Measurements from ENCODE around the gene PPP3CB. TPM values are rescaled to one million over a fixed set of nuclear protein-coding genes. Genes with fewer than 3 reads are reported as not detected.

Gene PPP3CB
- total and polyA plus RNA-seq, 2 donors (not counting 1 experiment from before 2014, with no cell fraction given), result 15.9 to 51.2 TPM

DNA sequence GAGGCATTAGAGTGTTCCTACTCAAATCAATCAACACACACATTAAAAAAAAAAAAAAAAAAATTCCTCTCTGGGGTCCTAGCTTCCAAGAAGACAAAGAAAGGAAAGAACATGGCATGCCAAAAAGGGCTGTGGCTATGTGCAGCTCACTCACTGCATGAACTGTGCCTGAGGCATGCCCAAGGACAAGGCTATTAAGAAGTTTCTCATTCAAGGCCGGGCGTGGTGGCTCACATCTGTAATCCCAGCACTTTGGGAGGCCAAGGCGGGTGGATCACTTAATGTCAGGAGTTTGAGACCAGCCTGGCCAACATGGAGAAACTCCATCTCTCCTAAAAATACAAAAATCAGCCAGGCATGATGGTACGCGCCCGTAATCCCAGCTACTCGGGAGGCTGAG, 41.9 kb upstream of the PPP3CB start:
- Histone ChIP-seq H3K36me3 (replicated peaks in 1 of 2; ENCODE audit: control extremely low read depth in 1 of 2, control insufficient read depth in 1 of 2, extremely low read depth in 1 of 2, insufficient read depth in 2 of 2, low read length in 1 of 2) (no peaks in the 10 kb centered on the region), H3K4me1 (ENCODE audit: control insufficient read depth in 2 of 2, insufficient read depth in 2 of 2, low read length in 2 of 2) (no peaks in the 10 kb centered on the region), H3K79me2 (ENCODE audit: control insufficient read depth, insufficient read depth, low read length) (no peaks in the 10 kb centered on the region), H3K4me2 (replicated peaks; ENCODE audit: low read depth, low read length, poor library complexity, severe bottlenecking) (no peak overlapping the region), H4K20me1 (ENCODE audit: control insufficient read depth, insufficient read depth, low read length, poor library complexity, severe bottlenecking) (no peaks in the 10 kb centered on the region), H3K9me3 (ENCODE audit: control extremely low read depth in 1 of 3, control insufficient read depth in 2 of 3, insufficient read depth in 1 of 3, low read length in 2 of 3) (no peaks in the 10 kb centered on the region), H3K9ac (ENCODE audit: low read length) (no peak overlapping the region), H3K4me3 (ENCODE audit: control extremely low read depth in 1 of 5, extremely low read depth in 1 of 5, insufficient read depth in 1 of 5, low read depth in 2 of 5, low read length in 4 of 5) (no peak overlapping the region), H2AFZ (ENCODE audit: insufficient read depth, low read depth, low read length, poor library complexity, severe bottlenecking) (no peak overlapping the region), H3K27me3 (replicated peaks in 1 of 4; ENCODE audit: control extremely low read depth in 1 of 4, control insufficient read depth in 3 of 4, insufficient read depth in 4 of 4, low read length in 3 of 4) (no peaks in the 10 kb centered on the region), H3K27ac (ENCODE audit: low read length in 2 of 2) (no peak overlapping the region)
- no peak for TF ChIP-seq EZH2 (IDR thresholded peaks at IDR 0.05; ENCODE audit: borderline replicate concordance, insufficient read depth, low read depth, low read length, poor library complexity, severe bottlenecking)
- TF ChIP-seq CTCF (IDR thresholded peaks at IDR 0.05), result no peak
- ChIA-PET POLR2A (no interaction called here), CTCF (interaction anchor here (0.7 to 2.2 kb wide), 3 partner anchors 9 to 508 kb away, joined by 3 to 8 read pairs (median 3); partner anchors contain the start of gene MYOZ1)
- DNase-seq (no peak), ATAC-seq (ENCODE audit: low read depth) (no peak)
- intact Hi-C loops (cut with micrococcal nuclease), result no loop called here
- WGBS (ENCODE audit: insufficient coverage), result 100% methylated on average over 6 of the region's 7 CpGs
- H3K4me3 Mint-ChIP-seq, result no peak overlapping the region
- no peaks in the 10 kb centered on the region for H3K9me3 Mint-ChIP-seq (ENCODE audit: insufficient read depth)
- H3K4me1 Mint-ChIP-seq, result no peaks in the 10 kb centered on the region
- no peak overlapping the region for H3K27ac Mint-ChIP-seq
- H3K27me3 Mint-ChIP-seq, result no peaks in the 10 kb centered on the region

GRCh38 chr10:73537288-73537687, 41.5 kb upstream of the PPP3CB start:
- no peak overlapping the region for H3K27ac ChIP-seq (ENCODE audit: low read length in 2 of 2)
- CTCF ChIA-PET, result interaction anchor here (2.2 kb wide), 1 partner anchor 9 kb away, joined by 8 read pairs; no protein-coding TSS in a partner anchor
- intact Hi-C loops (cut with micrococcal nuclease), result no loop called here
- H3K4me3 ChIP-seq (ENCODE audit: control extremely low read depth in 1 of 5, extremely low read depth in 1 of 5, insufficient read depth in 1 of 5, low read depth in 2 of 5, low read length in 4 of 5), result no peak overlapping the region
- H2AFZ ChIP-seq (ENCODE audit: insufficient read depth, low read depth, low read length, poor library complexity, severe bottlenecking), result no peak overlapping the region
- no peaks in the 10 kb centered on the region for H4K20me1 ChIP-seq (ENCODE audit: control insufficient read depth, insufficient read depth, low read length, poor library complexity, severe bottlenecking)
- H3K9me3 ChIP-seq (ENCODE audit: control extremely low read depth in 1 of 3, control insufficient read depth in 2 of 3, insufficient read depth in 1 of 3, low read length in 2 of 3), result no peaks in the 10 kb centered on the region
- ATAC-seq (ENCODE audit: low read depth) (no peak), DNase-seq (no peak)
- H3K27me3 ChIP-seq (replicated peaks in 1 of 4; ENCODE audit: control extremely low read depth in 1 of 4, control insufficient read depth in 3 of 4, insufficient read depth in 4 of 4, low read length in 3 of 4), result no peaks in the 10 kb centered on the region
- Mint-ChIP-seq H3K27ac (no peak overlapping the region), H3K4me3 (no peak overlapping the region), H3K9me3 (ENCODE audit: insufficient read depth) (no peaks in the 10 kb centered on the region), H3K4me1 (no peaks in the 10 kb centered on the region), H3K27me3 (no peaks in the 10 kb centered on the region)
- no peaks in the 10 kb centered on the region for H3K36me3 ChIP-seq (replicated peaks in 1 of 2; ENCODE audit: control extremely low read depth in 1 of 2, control insufficient read depth in 1 of 2, extremely low read depth in 1 of 2, insufficient read depth in 2 of 2, low read length in 1 of 2)
- WGBS (ENCODE audit: insufficient coverage), result 100% methylated on average over 1 of the region's 2 CpGs
- POLR2A ChIA-PET, result no interaction called here
- no peaks in the 10 kb centered on the region for H3K79me2 ChIP-seq (ENCODE audit: control insufficient read depth, insufficient read depth, low read length)
- H3K9ac ChIP-seq (ENCODE audit: low read length), result no peak overlapping the region
- no peak overlapping the region for H3K4me2 ChIP-seq (replicated peaks; ENCODE audit: low read depth, low read length, poor library complexity, severe bottlenecking)
- H3K4me1 ChIP-seq (ENCODE audit: control insufficient read depth in 2 of 2, insufficient read depth in 2 of 2, low read length in 2 of 2), result no peaks in the 10 kb centered on the region
- no peak for TF ChIP-seq CTCF (IDR thresholded peaks at IDR 0.05)
- no peak for TF ChIP-seq EZH2 (IDR thresholded peaks at IDR 0.05; ENCODE audit: borderline replicate concordance, insufficient read depth, low read depth, low read length, poor library complexity, severe bottlenecking)

Data from B cell (primary cell).